ENCODE measurements around the gene CEMIP.

Gene CEMIP

GRCh38 chr15:80876348-80876674, 97.1 kb downstream of the CEMIP start:
- TF ChIP-seq CTCF (IDR thresholded peaks at IDR 0.05; ENCODE audit: control extremely low read depth, extremely low read depth, low read depth, missing control alignments): no peak
- ChIA-PET POLR2A (no interaction called here), CTCF (interaction anchor here (1.2 kb wide), 1 partner anchor 12 kb away, joined by 3 read pairs; no protein-coding TSS in a partner anchor)
- DNase-seq (ENCODE audit: extremely low spot score): no peak

- TF ChIP-seq CTCF (IDR thresholded peaks at IDR 0.05; ENCODE audit: control extremely low read depth, extremely low read depth, low read depth, missing control alignments): no peak
- POLR2A ChIA-PET: no interaction called here
- no peak for DNase-seq (ENCODE audit: extremely low spot score)
- CTCF ChIA-PET: no interaction called here
These were observed 99.2 kb downstream of the CEMIP start for GRCh38 chr15:80878242-80878866.

- CTCF ChIA-PET: no interaction called here
These were observed 99.7 kb downstream of the CEMIP start for GRCh38 chr15:80878867-80879250.

GRCh38 chr15:80880086-80880485, 100.9 kb downstream of the CEMIP start:
- POLR2A ChIA-PET: no interaction called here
- CTCF ChIA-PET: no interaction called here
- no peak for TF ChIP-seq CTCF (IDR thresholded peaks at IDR 0.05; ENCODE audit: control extremely low read depth, extremely low read depth, low read depth, missing control alignments)
- no peak for DNase-seq (ENCODE audit: extremely low spot score)

More at GRCh38 chr15:80878867-80879250, 99.7 kb downstream of the CEMIP start:
- TF ChIP-seq CTCF (IDR thresholded peaks at IDR 0.05; ENCODE audit: control extremely low read depth, extremely low read depth, low read depth, missing control alignments): no peak
- POLR2A ChIA-PET: no interaction called here
- DNase-seq (ENCODE audit: extremely low spot score): no peak

GRCh38 chr15:80883641-80884040, 104.5 kb downstream of the CEMIP start:
- DNase-seq (ENCODE audit: extremely low spot score): no peak
- ChIA-PET CTCF (no interaction called here), POLR2A (no interaction called here)
- TF ChIP-seq CTCF (IDR thresholded peaks at IDR 0.05; ENCODE audit: control extremely low read depth, extremely low read depth, low read depth, missing control alignments): no peak

GRCh38 chr15:80885016-80885579, 105.9 kb downstream of the CEMIP start:
- ChIA-PET CTCF (interaction anchor here (1.5 to 1.6 kb wide), 2 partner anchors 8 to 12 kb away, joined by 4 to 5 read pairs; no protein-coding TSS in a partner anchor), POLR2A (no interaction called here)
- DNase-seq (ENCODE audit: extremely low spot score): no peak
- TF ChIP-seq CTCF (IDR thresholded peaks at IDR 0.05; ENCODE audit: control extremely low read depth, extremely low read depth, low read depth, missing control alignments): no peak

All from GM10248 (cell line).